KBM-7 (cell line): ENCODE data around the gene EPHB1.

ENCODE experiments used
- DNase-seq: peaks from one replicate; pipeline ENCODE4 v3.0.0-alpha.2; 2015
- in situ Hi-C: fragments of 300-500 bp; cut with MboI; formaldehyde crosslinking; loops from 2 replicates; pipeline ENCODE4 v1.14.3; 2020; ENCODE audit warnings: low sequenced_read_pairs, low pct_unique_long_range_greater_than_20kb, mixed read lengths

EPHB1 gene

GRCh38 chr3:135117977-135118376 is 322.9 kb downstream of the EPHB1 start:
- in situ Hi-C loops, result no loop called here

GRCh38 chr3:135118792-135119191 is 323.7 kb downstream of the EPHB1 start:
- DNase-seq, result no peak
- in situ Hi-C loops, result no loop called here

More at GRCh38 chr3:135117977-135118376, 322.9 kb downstream of the EPHB1 start:
- DNase-seq, result no peak

- in situ Hi-C loops, result no loop called here
- peak; percentile 24 for DNase-seq
Observed at GRCh38 chr3:135125171-135125801, 330.2 kb downstream of the EPHB1 start.

GRCh38 chr3:135127946-135128470 is 332.9 kb downstream of the EPHB1 start:
- DNase-seq, result no peak
- in situ Hi-C loops, result no loop called here

- DNase-seq, result no peak
- in situ Hi-C loops, result no loop called here
Observed at GRCh38 chr3:135128818-135129217, 333.8 kb downstream of the EPHB1 start.

GRCh38 chr3:135131290-135131689 is 336.2 kb downstream of the EPHB1 start:
- no peak for DNase-seq
- in situ Hi-C loops, result no loop called here

GRCh38 chr3:135133905-135134683 is 339.0 kb downstream of the EPHB1 start:
- DNase-seq, result no peak
- in situ Hi-C loops, result no loop called here

GRCh38 chr3:135134684-135135075 is 339.6 kb downstream of the EPHB1 start:
- no peak for DNase-seq
- in situ Hi-C loops, result no loop called here

GRCh38 chr3:135135445-135135844 is 340.4 kb downstream of the EPHB1 start:
- in situ Hi-C loops, result no loop called here
- no peak for DNase-seq

GRCh38 chr3:135136361-135137100 is 341.5 kb downstream of the EPHB1 start:
- in situ Hi-C loops, result no loop called here
- DNase-seq, result no peak

- in situ Hi-C loops, result no loop called here
- DNase-seq, result no peak
Observed at GRCh38 chr3:135137296-135137695, 342.2 kb downstream of the EPHB1 start.

GRCh38 chr3:135138776-135139175 is 343.7 kb downstream of the EPHB1 start:
- in situ Hi-C loops, result no loop called here
- DNase-seq, result no peak

GRCh38 chr3:135140591-135140990 is 345.5 kb downstream of the EPHB1 start:
- in situ Hi-C loops, result no loop called here
- no peak for DNase-seq

- in situ Hi-C loops, result no loop called here
Observed at GRCh38 chr3:135141160-135141559, 346.1 kb downstream of the EPHB1 start.

GRCh38 chr3:135141672-135142071 is 346.6 kb downstream of the EPHB1 start:
- in situ Hi-C loops, result no loop called here
- DNase-seq, result no peak

More at GRCh38 chr3:135141160-135141559, 346.1 kb downstream of the EPHB1 start:
- DNase-seq, result no peak

GRCh38 chr3:135142530-135142929 is 347.5 kb downstream of the EPHB1 start:
- no peak for DNase-seq
- in situ Hi-C loops, result no loop called here

- in situ Hi-C loops, result no loop called here
- no peak for DNase-seq
Observed at GRCh38 chr3:135143474-135143873, 348.4 kb downstream of the EPHB1 start.

- no peak for DNase-seq
- in situ Hi-C loops, result no loop called here
Observed at GRCh38 chr3:135145581-135145980, 350.5 kb downstream of the EPHB1 start.

GRCh38 chr3:135147657-135148056 is 352.6 kb downstream of the EPHB1 start:
- in situ Hi-C loops, result no loop called here
- no peak for DNase-seq
